ENCODE results near the gene SCP2. TPM values are rescaled to one million over a fixed set of nuclear protein-coding genes. Genes with fewer than 3 reads are reported as not detected.

The SCP2 gene
- total RNA-seq, 1 donor from 2014 or later, result 57.5 TPM

- Mint-ChIP-seq H3K4me3 (ENCODE audit: unreplicated experiment) (no peak overlapping the region), H3K9me3 (ENCODE audit: unreplicated experiment) (peaks cover 6% of the 10 kb centered on the region)
- DNase-seq, result no peak
These were observed 138.3 kb downstream of the SCP2 start for GRCh38 chr1:53065391-53065790.

GRCh38 chr1:53066488-53066887, 139.4 kb downstream of the SCP2 start:
- H3K27ac Mint-ChIP-seq (ENCODE audit: unreplicated experiment), result no peak overlapping the region
- TF ChIP-seq, protein P1, sequence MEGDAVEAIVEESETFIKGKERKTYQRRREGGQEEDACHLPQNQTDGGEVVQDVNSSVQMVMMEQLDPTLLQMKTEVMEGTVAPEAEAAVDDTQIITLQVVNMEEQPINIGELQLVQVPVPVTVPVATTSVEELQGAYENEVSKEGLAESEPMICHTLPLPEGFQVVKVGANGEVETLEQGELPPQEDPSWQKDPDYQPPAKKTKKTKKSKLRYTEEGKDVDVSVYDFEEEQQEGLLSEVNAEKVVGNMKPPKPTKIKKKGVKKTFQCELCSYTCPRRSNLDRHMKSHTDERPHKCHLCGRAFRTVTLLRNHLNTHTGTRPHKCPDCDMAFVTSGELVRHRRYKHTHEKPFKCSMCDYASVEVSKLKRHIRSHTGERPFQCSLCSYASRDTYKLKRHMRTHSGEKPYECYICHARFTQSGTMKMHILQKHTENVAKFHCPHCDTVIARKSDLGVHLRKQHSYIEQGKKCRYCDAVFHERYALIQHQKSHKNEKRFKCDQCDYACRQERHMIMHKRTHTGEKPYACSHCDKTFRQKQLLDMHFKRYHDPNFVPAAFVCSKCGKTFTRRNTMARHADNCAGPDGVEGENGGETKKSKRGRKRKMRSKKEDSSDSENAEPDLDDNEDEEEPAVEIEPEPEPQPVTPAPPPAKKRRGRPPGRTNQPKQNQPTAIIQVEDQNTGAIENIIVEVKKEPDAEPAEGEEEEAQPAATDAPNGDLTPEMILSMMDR (IDR thresholded peaks at IDR 0.05; ENCODE audit: partially characterized antibody, unreplicated experiment), result no peak
- H3K4me3 Mint-ChIP-seq (ENCODE audit: unreplicated experiment), result no peak overlapping the region
- H3K9me3 Mint-ChIP-seq (ENCODE audit: unreplicated experiment), result peaks cover 6% of the 10 kb centered on the region
- H3K27me3 Mint-ChIP-seq (ENCODE audit: unreplicated experiment), result peaks cover 12% of the 10 kb centered on the region
- peaks cover 2% of the 10 kb centered on the region for H3K4me1 Mint-ChIP-seq (ENCODE audit: low read depth, unreplicated experiment)
- DNase-seq, result no peak
- H3K36me3 Mint-ChIP-seq (ENCODE audit: unreplicated experiment), result no peaks in the 10 kb centered on the region

More at GRCh38 chr1:53065391-53065790, 138.3 kb downstream of the SCP2 start:
- no peak overlapping the region for H3K27ac Mint-ChIP-seq (ENCODE audit: unreplicated experiment)
- TF ChIP-seq, protein P1 (IDR thresholded peaks at IDR 0.05; ENCODE audit: partially characterized antibody, unreplicated experiment), result no peak
- peaks cover 2% of the 10 kb centered on the region for H3K4me1 Mint-ChIP-seq (ENCODE audit: low read depth, unreplicated experiment)
- no peaks in the 10 kb centered on the region for H3K36me3 Mint-ChIP-seq (ENCODE audit: unreplicated experiment)
- peaks cover 12% of the 10 kb centered on the region for H3K27me3 Mint-ChIP-seq (ENCODE audit: unreplicated experiment)

GRCh38 chr1:53066891-53067738, 140.0 kb downstream of the SCP2 start:
- no peak for DNase-seq
- Mint-ChIP-seq H3K4me3 (ENCODE audit: unreplicated experiment) (no peak overlapping the region), H3K27ac (ENCODE audit: unreplicated experiment) (no peak overlapping the region), H3K4me1 (ENCODE audit: low read depth, unreplicated experiment) (peaks cover 2% of the 10 kb centered on the region), H3K9me3 (ENCODE audit: unreplicated experiment) (peaks cover 7% of the 10 kb centered on the region), H3K36me3 (ENCODE audit: unreplicated experiment) (no peaks in the 10 kb centered on the region), H3K27me3 (ENCODE audit: unreplicated experiment) (peaks cover 12% of the 10 kb centered on the region)
- TF ChIP-seq, protein P1 (IDR thresholded peaks at IDR 0.05; ENCODE audit: partially characterized antibody, unreplicated experiment), result no peak

GRCh38 chr1:53067886-53068285, 140.8 kb downstream of the SCP2 start:
- peaks cover 10% of the 10 kb centered on the region for H3K27me3 Mint-ChIP-seq (ENCODE audit: unreplicated experiment)
- TF ChIP-seq, protein P1 (IDR thresholded peaks at IDR 0.05; ENCODE audit: partially characterized antibody, unreplicated experiment), result no peak

More at GRCh38 chr1:53067886-53068285, 140.8 kb downstream of the SCP2 start:
- Mint-ChIP-seq H3K4me1 (ENCODE audit: low read depth, unreplicated experiment) (peaks cover 2% of the 10 kb centered on the region), H3K27ac (ENCODE audit: unreplicated experiment) (no peak overlapping the region), H3K4me3 (ENCODE audit: unreplicated experiment) (no peak overlapping the region), H3K36me3 (ENCODE audit: unreplicated experiment) (no peaks in the 10 kb centered on the region), H3K9me3 (ENCODE audit: unreplicated experiment) (peaks cover 5% of the 10 kb centered on the region)
- DNase-seq, result no peak
